Heart right ventricle (tissue), 16 donors: ENCODE measurements around the gene DAPK1. TPM values are rescaled to one million over a fixed set of nuclear protein-coding genes. Genes with fewer than 3 reads are reported as not detected.

Source experiments
- ATAC-seq, 8 donors: fragments of 200-7000 bp; cut with Tn5 transposase; one replicate each; pipeline ENCODE4 v1.9.1; 2020; ENCODE audit warnings: mild to moderate bottlenecking in 8 of 8, moderate library complexity in 8 of 8, moderate number of reproducible peaks in 1 of 8
- DNase-seq, 2 donors: peaks; one replicate each; pipeline ENCODE4 v3.0.0-alpha.2; 2020
- H3K27ac ChIP-seq, 10 donors: fragments of 200-600 bp; sonication (generic) in 2 of 10; one replicate each; pipeline versions ENCODE4 v1.5.0 to v1.8.0; 2020 to 2022; ENCODE audit warnings: mild to moderate bottlenecking in 3 of 10
- H3K27me3 ChIP-seq, 7 donors: fragments of 200-600 bp; one replicate each; pipeline ENCODE4 v1.8.0; 2021 to 2022; ENCODE audit warnings: mild to moderate bottlenecking in 2 of 7
- H3K36me3 ChIP-seq, 9 donors: fragments of 200-600 bp; sonication (generic) in 1 of 9; one replicate each; pipeline versions ENCODE4 v1.5.0 to v1.8.0; 2020 to 2022; ENCODE audit warnings: mild to moderate bottlenecking in 2 of 9
- H3K4me1 ChIP-seq, 9 donors: fragments of 200-600 bp; sonication (generic) in 1 of 9; one replicate each; pipeline versions ENCODE4 v1.5.0 to v1.8.0; 2020 to 2022; ENCODE audit warnings: mild to moderate bottlenecking in 4 of 9
- H3K4me3 ChIP-seq, 10 donors: fragments of 200-600 bp; sonication (generic) in 2 of 10; one replicate each; pipeline versions ENCODE4 v1.5.0 to v1.8.0; 2020 to 2022; ENCODE audit warnings: mild to moderate bottlenecking in 7 of 10, moderate library complexity in 2 of 10
- H3K9me3 ChIP-seq, 11 donors: fragments of 200-600 bp in 10 of 11; sonication (generic) in 2 of 11; one replicate each; pipeline versions ENCODE4 v1.5.0 to v1.8.0; 2013 to 2022; ENCODE audit warnings: mild to moderate bottlenecking in 2 of 11, control low read depth in 1 of 11, moderate library complexity in 1 of 11
- WGBS, 2 donors: extraction: QIAGEN DNeasy Blood & Tissue Kit; methylation state at CpG; one replicate each; pipeline ENCODE4 v1.1.7; 2013; ENCODE audit warnings: inconsistent platforms in 1 of 2; 5-methylcytosine and 5-hydroxymethylcytosine counted together
- intact Hi-C, 10 donors: fragments of 100-400 bp; cut with DNase I; formaldehyde crosslinking; loops; one replicate each; pipeline versions ENCODE4 v1.11.1 to v1.14.2; 2022
- polyA plus RNA-seq, 2 donors: library from polyadenylated mRNA; stranded (reverse); fragments of 200-250 nt; gene quantifications; one replicate each; pipeline ENCODE4 v1.2.3, GENCODE V29; 2013
- total RNA-seq, 10 donors: library from RNA; stranded (reverse); fragmentation: NEBNext Ultra II Directional in 3 of 10; extraction: Animal tissue kit (Norgen Biotek cat#: 25700) in 3 of 10; gene quantifications; one replicate each; pipeline versions ENCODE4 v1.2.1 to v1.2.4, GENCODE V29; 2021 to 2023
- TF ChIP-seq, protein P1 (sequence below), 9 donors: fragments of 200-600 bp; sonication (generic) in 2 of 9; IDR thresholded peaks; one replicate each; pipeline versions ENCODE4 v1.5.0 to v1.8.0; 2021 to 2022; ENCODE audit warnings: antibody characterized with exemption in 9 of 9, mild to moderate bottlenecking in 5 of 9, moderate library complexity in 1 of 9
- donor health status: Arrhythmogenic right ventricular cardiomyopathy.
- donor health status: ischemic (EF 13 %, LVEDD 7.1; RV severe dilation, severe dysfunction).
- donor health status: healthy with polysubstance abuse.
- donor health status: DM: no; HTN: yes; CAD: no.
- donor health status: DM: no; HTN: no; CAD: no.
- donor health status: ischemic (EF 25% LVEDD 6.9; RV normal size, moderate dysfunction).
- donor health status: ischemic (EF 25% LVEDD 5.7; RV mildly dilated, moderate dysfunction).
- donor health status: healthy.
- donor health status: DM: yes; HTN: yes; CAD: no.
- donor health status: Ischemic cardiomyopathy.
- donor health status: ischemic (EF 35%, LVEDD 5.7; RV mildly dilated, moderate dysfunction).
- donor health status: nonischemic (EF 11% LVEDD 7.7; RV severe dilation, severe dysfunction).
- donor health status: DM: yes; HTN: yes; CAD: no.
- donor health status: PGD.
- donor health status: ischemic (EF 29% LVEDD 5.4; RV normal size, mild dysfunction).
- donor health status: nonischemic (EF 23%, LVEDD 6.1; RV moderate dilation, normal function).

Gene DAPK1
- total and polyA plus RNA-seq, 12 donors: 1.1 to 15.5 (median 4.2) TPM

- intact Hi-C loops: no loop called here
- H3K9me3 ChIP-seq: peaks cover 0 to 16% (median 8%) of the 10 kb centered on the region in 11 donors
- 74% methylated on average over 3 of the region's 3 CpGs for WGBS, 2 donors
These were observed 253.8 kb downstream of the DAPK1 start for GRCh38 chr9:87751423-87751822.

GRCh38 chr9:87751868-87752267, 254.2 kb downstream of the DAPK1 start:
- ATAC-seq (no peak), DNase-seq (no peak)
- peaks cover 0 to 15% (median 0%) of the 10 kb centered on the region in 9 donors for H3K4me1 ChIP-seq
- intact Hi-C loops: no loop called here
- peaks cover 0 to 16% (median 8%) of the 10 kb centered on the region in 11 donors for H3K9me3 ChIP-seq
- H3K27ac ChIP-seq: no peak overlapping the region
- H3K4me3 ChIP-seq: no peak overlapping the region
- peaks cover 0 to 13% (median 0%) of the 10 kb centered on the region in 7 donors for H3K27me3 ChIP-seq
- TF ChIP-seq, protein P1, sequence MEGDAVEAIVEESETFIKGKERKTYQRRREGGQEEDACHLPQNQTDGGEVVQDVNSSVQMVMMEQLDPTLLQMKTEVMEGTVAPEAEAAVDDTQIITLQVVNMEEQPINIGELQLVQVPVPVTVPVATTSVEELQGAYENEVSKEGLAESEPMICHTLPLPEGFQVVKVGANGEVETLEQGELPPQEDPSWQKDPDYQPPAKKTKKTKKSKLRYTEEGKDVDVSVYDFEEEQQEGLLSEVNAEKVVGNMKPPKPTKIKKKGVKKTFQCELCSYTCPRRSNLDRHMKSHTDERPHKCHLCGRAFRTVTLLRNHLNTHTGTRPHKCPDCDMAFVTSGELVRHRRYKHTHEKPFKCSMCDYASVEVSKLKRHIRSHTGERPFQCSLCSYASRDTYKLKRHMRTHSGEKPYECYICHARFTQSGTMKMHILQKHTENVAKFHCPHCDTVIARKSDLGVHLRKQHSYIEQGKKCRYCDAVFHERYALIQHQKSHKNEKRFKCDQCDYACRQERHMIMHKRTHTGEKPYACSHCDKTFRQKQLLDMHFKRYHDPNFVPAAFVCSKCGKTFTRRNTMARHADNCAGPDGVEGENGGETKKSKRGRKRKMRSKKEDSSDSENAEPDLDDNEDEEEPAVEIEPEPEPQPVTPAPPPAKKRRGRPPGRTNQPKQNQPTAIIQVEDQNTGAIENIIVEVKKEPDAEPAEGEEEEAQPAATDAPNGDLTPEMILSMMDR (IDR thresholded peaks at IDR 0.05): no peak
- WGBS, 2 donors: 49 to 60% methylated on average over 2 of the region's 4 CpGs
- H3K36me3 ChIP-seq: no peaks in the 10 kb centered on the region

More at GRCh38 chr9:87751423-87751822, 253.8 kb downstream of the DAPK1 start:
- DNase-seq: no peak
- H3K4me1 ChIP-seq: peaks cover 0 to 15% (median 0%) of the 10 kb centered on the region in 9 donors
- TF ChIP-seq, protein P1 (IDR thresholded peaks at IDR 0.05): no peak
- no peak overlapping the region for H3K27ac ChIP-seq
- no peaks in the 10 kb centered on the region for H3K36me3 ChIP-seq
- H3K27me3 ChIP-seq: peaks cover 0 to 13% (median 0%) of the 10 kb centered on the region in 7 donors
- no peak overlapping the region for H3K4me3 ChIP-seq
- ATAC-seq: no peak

DNA sequence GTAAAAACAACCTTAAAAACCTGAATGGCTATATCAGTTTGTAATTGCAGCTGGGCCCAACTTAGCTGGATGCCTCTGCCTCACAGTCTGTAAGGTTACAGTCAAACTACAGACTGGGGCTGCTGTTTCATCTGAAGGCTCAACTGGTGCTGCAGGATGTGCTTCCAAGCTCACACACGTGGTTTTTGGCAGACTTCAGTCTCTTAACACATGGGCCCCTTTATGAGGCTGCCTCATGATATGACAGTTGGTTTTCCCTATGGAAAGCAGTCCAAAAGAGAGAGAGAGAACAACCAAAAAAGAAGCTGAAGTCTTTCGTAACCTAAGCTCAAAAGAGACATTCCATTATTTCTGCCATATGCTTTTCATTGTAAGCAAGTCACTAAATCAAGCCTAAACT, 255.6 kb downstream of the DAPK1 start:
- intact Hi-C loops: no loop called here
- DNase-seq: no peak
- TF ChIP-seq, protein P1 (IDR thresholded peaks at IDR 0.05): no peak
- Histone ChIP-seq H3K4me1 (peaks cover 0 to 13% (median 0%) of the 10 kb centered on the region in 9 donors), H3K36me3 (no peaks in the 10 kb centered on the region), H3K9me3 (peaks cover 0 to 16% (median 8%) of the 10 kb centered on the region in 11 donors), H3K27ac (no peak overlapping the region), H3K27me3 (peaks cover 0 to 5% (median 0%) of the 10 kb centered on the region in 7 donors), H3K4me3 (no peak overlapping the region)
- whole genome bisulfite sequencing, 2 donors: 54 to 61% methylated on average over 2 of the region's 2 CpGs
- ATAC-seq: no peak

Other genes with a start within 250 kb of the DAPK1 start
- 100 to 1,000 TPM; 109 to 189 (median 134) TPM for gene CTSL, start 228.3 kb downstream of the DAPK1 start, total RNA-seq
- gene CTSL, start 228.3 kb downstream of the DAPK1 start, polyA plus RNA-seq: 100 to 1,000 TPM in 1 of 2 donors, 10 to 100 TPM in 1; 75.8 to 150 TPM